GM18951 (cell line): ENCODE results near the gene CASP10.

Experiments used
- POLR2A ChIP-seq: IDR thresholded peaks from 4 replicates; pipeline ENCODE4 v1.6.1; 2011; ENCODE audit warnings: mild to moderate bottlenecking; ENCODE audit not compliant: insufficient read length, insufficient read depth; ENCODE audit errors: extremely low read depth
- in situ Hi-C: fragments of 300-500 bp; cut with MboI; formaldehyde crosslinking; loops from one replicate; pipeline ENCODE4 v1.12.0; 2022; ENCODE audit warnings: low sequenced_read_pairs, mixed read lengths, inconsistent platforms; ENCODE audit not compliant: unreplicated experiment

Gene CASP10

DNA sequence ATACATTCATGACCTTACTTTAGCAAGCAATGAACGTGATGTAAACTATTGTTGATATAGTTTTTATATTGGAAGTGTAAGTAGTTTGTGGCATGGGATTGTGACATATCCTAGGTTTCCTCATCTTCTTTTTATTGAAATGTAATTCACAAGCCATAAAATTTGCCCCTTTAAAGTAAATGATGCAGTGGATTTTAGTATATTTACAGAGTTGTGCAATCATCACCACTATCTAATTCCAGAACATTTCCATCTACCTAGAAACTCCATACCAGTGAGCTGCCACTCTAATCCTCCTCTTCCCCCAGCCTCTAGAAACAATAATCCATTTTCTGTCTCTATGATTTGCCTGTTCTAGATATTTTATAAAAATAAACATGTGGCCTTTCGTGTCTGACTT is 10.7 kb upstream of the CASP10 start:
- TF ChIP-seq POLR2A = no peak
- in situ Hi-C loops = no loop called here

DNA sequence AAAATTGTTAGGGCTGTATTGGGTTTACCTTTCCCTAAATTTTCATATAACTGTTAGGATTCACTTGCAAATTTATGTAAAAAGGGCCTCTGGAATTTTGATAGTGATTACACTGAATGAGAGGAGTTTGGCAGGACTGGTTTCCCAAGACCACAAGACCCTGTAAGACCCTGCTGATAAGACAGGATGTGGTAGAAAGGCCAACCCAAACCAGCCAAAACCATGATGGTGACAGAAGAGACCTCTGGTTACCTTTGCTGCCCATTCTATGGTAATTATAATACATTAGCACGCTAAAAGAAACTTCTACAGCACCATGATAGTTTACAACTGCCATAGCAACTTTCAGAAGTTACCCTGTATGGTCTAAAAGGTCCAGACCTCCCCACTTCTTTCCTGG is 8.3 kb upstream of the CASP10 start:
- no peak for TF ChIP-seq POLR2A
- in situ Hi-C loops = loop anchor here (25.0 kb wide), 1 partner anchor 462 kb away; no protein-coding TSS in a partner anchor

DNA sequence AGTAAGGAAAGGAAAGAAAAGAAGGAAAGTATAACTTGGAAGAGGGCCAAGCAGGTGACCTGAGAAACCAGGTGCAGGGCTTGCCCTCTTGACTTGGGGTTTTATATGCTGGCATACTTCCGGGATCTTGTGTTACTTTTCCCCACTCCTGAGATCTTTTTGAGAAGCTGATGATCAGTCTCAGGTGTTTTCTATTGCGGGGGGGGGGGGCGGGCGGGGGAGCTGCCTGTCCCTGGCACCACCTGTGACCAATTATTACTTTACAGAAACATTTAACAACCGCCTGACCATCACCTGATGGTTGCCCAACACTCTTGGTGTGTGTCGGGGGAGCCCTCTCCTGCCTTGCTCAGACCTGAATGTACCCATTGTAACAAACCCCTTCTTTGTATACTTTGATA is 6.9 kb upstream of the CASP10 start:
- no peak for TF ChIP-seq POLR2A
- in situ Hi-C loops = loop anchor here (25.0 kb wide), 1 partner anchor 464 kb away; no protein-coding TSS in a partner anchor

- TF ChIP-seq POLR2A = no peak
- in situ Hi-C loops = loop anchor here (25.0 kb wide), 1 partner anchor 468 kb away; no protein-coding TSS in a partner anchor
Observed at GRCh38 chr2:201180010-201180409, 2.9 kb upstream of the CASP10 start.

DNA sequence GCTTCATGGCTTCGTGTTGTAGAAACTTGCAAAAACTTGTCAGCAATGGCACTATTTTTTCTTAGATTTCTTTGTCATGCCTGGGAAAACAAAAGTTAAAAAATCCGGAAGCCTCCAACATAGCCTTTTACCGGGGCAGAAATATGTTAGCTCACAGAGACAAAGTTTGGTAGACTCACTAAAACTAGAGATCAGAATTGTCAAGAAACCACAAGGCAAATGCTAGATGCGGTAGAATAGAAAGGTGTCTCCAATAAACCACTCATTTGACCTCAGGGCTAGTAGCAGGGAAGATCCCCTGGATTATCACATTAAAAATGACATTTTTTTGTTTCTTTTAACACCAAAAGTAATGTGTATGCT is 405 bp downstream of the CASP10 start:
- no peak for TF ChIP-seq POLR2A
- in situ Hi-C loops = loop anchor here (25.0 kb wide), 1 partner anchor 471 kb away; no protein-coding TSS in a partner anchor

GRCh38 chr2:201183835-201184234 is 894 bp downstream of the CASP10 start:
- in situ Hi-C loops = loop anchor here (25.0 kb wide), 1 partner anchor 472 kb away; no protein-coding TSS in a partner anchor

DNA sequence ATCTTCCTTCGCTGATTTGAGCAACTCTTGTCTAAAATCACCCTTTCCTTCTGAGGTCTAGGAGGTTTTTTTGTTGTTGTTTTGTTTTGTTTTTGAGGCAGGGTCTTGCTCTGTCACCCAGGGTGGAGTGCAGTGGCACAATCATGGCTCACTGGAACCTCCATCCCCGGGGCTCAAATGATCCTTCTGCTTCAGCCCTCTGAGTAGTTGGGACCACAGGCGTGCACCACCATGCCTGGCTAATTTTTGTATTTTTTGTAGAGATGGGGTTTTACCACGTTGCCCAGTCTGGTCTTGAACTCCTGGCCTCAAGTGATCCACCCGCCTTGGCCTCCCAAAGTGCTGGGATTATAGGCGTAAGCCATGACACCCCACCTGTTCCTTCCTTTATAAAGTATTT is 1.3 kb downstream of the CASP10 start:
- in situ Hi-C loops = loop anchor here (25.0 kb wide), 1 partner anchor 472 kb away; no protein-coding TSS in a partner anchor

DNA sequence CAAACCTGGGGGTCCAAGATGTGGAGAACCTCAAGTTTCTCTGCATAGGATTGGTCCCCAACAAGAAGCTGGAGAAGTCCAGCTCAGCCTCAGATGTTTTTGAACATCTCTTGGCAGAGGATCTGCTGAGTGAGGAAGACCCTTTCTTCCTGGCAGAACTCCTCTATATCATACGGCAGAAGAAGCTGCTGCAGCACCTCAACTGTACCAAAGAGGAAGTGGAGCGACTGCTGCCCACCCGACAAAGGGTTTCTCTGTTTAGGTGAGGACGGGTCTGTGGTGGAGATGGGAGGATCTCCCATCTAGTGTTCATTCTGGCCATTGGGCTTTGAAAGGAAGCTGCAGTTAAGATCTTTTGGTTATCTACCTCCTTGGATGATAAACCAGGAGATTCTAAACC is 2.9 kb downstream of the CASP10 start:
- TF ChIP-seq POLR2A = no peak
- in situ Hi-C loops = loop anchor here (5.0 to 25.0 kb wide), 2 partner anchors 41 to 474 kb away; no protein-coding TSS in a partner anchor

DNA sequence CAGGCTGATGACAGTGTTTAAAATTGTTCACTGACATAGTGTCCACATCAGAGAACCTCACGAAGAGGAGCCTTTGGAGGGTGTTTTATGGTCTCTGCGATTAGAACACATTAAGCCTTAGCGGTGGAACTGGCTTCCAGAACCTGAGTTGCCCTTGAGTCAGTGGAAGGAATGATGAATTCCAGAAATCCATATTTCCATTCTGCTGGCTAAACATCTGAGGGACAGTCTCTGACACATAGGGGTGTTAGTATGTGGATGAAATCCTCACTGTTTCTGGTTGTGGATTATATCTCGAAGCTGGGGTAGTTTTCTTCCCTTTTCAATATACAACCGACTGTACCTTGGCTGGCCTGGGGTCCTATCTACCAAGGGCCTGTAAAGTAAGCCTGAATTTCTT is 4.0 kb downstream of the CASP10 start:
- no peak for TF ChIP-seq POLR2A
- in situ Hi-C loops = loop anchor here (5.0 to 25.0 kb wide), 2 partner anchors 40 to 475 kb away; no protein-coding TSS in a partner anchor

DNA sequence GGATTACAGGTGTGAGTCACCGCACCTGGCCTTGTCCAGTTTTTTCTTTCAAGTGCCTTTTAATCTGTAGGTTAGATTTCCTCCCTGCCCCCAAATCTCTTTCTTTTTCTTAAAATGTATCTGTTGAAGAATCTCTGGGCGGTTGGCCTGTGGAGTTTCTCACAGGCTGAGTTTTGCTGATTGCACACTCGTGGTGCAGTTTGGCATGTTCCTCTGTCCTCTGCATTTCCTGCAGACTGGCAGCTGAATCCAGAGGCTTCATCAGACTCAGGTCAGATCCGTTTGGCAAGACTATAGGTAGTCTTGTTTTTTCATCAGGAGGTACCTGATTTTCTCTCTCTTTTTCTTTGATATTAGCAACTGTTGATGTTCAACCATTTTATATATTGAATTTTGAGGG is 5.5 kb downstream of the CASP10 start:
- TF ChIP-seq POLR2A = no peak
- in situ Hi-C loops = loop anchor here (5.0 to 25.0 kb wide), 2 partner anchors 39 to 476 kb away; no protein-coding TSS in a partner anchor

GRCh38 chr2:201191132-201191875 is 8.4 kb downstream of the CASP10 start:
- in situ Hi-C loops = loop anchor here (25.0 kb wide), 1 partner anchor 479 kb away; no protein-coding TSS in a partner anchor
- no peak for TF ChIP-seq POLR2A

GRCh38 chr2:201194097-201194496 is 11.2 kb downstream of the CASP10 start:
- in situ Hi-C loops = loop anchor here (25.0 kb wide), 1 partner anchor 482 kb away; no protein-coding TSS in a partner anchor
- no peak for TF ChIP-seq POLR2A

DNA sequence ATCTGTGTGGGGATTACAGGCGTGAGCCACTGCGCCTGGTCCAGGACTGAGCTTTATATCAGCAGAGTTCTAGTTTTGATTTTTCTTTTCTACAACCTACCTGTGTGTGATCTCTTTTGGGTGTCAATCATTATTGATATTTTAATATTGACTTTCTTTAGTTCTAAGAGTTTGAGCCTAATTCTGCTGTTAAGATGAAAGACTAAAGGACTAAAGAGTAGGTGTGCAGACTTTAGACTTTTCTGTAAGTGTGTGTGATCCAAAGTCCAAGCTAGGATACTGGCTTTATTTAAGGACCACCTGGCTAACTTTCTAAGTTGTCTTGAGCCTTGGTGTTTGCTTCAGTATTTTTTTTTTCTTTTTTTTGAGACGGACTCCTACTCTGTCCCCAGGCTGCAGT is 12.4 kb downstream of the CASP10 start:
- in situ Hi-C loops = loop anchor here (25.0 kb wide), 1 partner anchor 483 kb away; no protein-coding TSS in a partner anchor
- no peak for TF ChIP-seq POLR2A

- TF ChIP-seq POLR2A = no peak
- in situ Hi-C loops = loop anchor here (25.0 kb wide), 1 partner anchor 484 kb away; no protein-coding TSS in a partner anchor
Observed at GRCh38 chr2:201196003-201196402, 13.1 kb downstream of the CASP10 start.
